KG1 (cell line): Measurements from ENCODE around the gene PLAC1.
A peak's percentile ranks its signal among the peaks of the same experiment; 100 is the strongest.

Experiments
- DNase-seq: peaks from one replicate; lab custom pipeline; 2025; lab: John Stamatoyannopoulos, UW

The PLAC1 gene

DNA sequence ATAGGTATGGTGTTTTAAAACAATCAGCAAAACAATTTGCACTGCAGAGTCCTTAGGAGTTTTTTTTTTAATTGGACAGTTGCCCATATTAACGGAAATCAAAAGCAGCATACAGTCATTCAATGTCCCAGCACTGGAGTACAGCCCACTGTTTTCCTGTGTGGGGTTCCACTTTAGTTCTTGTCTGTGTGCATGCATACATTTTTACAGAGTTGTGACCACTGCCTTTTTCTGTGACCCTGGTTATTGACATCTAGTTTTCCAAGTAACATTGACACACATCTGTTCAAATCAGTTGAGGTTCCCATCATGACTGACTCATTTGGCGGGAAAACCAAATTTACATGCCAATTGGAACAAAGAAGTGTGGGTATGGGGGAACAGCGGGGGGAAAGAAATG, 115.0 kb downstream of the PLAC1 start:
- no peak for DNase-seq

DNA sequence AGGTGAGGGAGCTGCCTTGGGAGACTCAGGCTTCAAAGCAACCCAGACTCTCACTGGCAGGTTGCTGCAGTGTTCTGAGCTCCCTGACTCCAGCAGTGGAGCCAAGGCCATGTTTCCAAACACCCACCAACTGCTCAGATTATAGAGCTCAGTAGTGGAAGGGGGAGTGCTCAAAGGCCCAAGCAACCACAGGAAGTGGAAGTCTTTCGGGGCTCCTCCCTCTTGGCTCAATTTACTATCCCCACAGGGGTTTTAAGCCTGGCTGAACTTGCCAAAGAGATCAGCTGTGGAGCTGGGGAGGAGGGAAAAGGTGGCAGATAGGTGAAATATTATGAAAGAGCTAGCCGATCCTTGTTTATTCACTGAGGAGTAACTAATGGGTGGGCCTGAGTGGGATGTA, 115.8 kb downstream of the PLAC1 start:
- no peak for DNase-seq

GRCh38 chrX:134541906-134542305, 116.4 kb downstream of the PLAC1 start:
- no peak for DNase-seq

DNA sequence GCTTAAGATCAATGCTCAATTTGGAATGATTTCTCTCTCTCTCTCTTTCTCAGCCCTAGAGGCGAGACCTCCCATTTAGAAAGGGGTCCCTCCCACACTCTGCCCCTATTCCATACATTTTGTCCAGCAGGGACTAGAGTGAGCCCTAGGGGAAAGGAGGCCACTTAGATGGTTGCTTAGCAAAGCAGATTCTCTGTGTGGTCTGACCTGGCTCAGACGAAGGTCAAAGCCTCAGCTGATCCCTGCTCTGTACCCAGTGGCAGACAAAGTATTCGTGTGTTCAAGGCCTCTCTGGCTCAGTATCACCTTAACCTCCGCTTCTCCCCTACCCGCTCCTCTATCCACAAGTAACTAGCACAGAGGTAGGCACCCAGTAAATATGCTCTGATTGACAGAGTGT, 120.0 kb downstream of the PLAC1 start:
- no peak for DNase-seq

DNA sequence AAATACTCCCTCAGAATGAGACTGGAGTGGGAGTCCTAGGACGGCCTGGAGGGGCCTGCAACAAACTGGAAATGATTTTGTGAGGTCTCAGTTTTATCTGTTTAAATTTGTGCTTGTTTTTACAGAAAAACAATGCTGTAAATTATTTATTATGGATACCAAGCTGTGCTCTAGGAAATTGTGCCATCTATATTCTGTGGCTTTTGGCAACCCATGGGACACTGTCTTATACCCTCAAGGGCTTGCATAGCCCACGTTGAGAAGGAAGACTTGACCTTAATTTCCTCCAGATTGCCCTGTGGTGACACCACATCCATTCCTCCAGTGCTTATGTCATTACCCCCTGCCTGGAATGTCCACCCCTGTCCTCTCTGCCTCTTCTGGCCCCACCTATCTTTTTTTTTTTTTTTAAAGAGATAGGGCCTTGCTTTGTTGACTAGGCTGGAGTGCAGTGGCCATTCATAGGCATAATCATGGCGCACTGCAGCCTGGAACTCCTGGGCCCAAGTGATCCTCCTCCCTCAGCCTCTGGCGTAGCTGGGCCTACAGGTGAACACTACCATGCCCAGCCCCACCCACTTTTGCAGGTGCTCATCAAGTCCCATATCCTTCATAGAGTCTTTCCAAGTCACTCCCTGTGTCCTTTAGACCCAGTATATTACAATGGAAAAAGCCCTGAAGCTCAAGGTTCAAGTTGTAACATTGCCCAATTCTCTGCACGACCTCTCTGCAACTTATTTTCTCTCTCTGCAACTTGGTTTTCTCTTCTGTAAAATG, 120.9 kb downstream of the PLAC1 start:
- DNase-seq: no peak

DNA sequence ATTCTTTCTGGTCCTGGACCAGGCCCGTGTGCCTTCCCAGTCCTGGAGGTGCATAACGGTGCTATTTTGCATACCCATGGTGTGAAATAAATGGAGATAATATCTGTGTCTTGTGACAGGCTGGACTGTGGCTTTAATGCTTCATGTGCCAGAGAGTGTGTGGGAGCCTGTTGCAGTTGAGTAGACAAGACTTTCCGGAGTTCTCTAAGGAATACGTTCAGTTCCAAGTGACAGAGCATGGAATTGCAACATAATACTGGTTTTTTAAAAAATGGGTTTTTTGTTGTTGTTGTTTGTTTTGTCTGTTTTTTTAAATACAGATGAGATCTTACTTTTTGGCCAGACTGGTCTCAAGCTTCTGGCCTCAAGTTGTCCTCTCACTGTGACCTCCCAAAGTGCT, 124.3 kb downstream of the PLAC1 start:
- no peak for DNase-seq

DNA sequence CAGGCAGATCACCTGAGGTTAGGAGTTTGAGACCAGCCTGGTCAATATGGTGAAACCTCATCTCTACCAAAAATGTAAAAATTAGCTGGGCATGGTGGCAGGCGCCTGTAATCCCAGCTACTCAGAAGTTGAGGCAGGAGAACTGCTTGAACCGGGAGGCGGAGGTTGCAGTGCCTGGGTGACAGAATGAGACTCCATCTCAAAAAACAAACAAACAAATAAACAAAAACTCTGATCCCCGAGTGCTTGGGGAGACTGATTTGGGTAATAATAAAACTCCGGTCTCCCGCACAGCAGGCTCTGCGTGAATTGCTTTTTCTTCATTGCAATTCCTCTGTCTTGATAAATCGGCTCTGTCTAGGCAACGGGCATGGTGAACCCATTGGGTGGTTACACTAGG, 124.9 kb downstream of the PLAC1 start:
- no peak for DNase-seq

GRCh38 chrX:134530845-134531244, 127.4 kb downstream of the PLAC1 start:
- DNase-seq: no peak

GRCh38 chrX:134529481-134529880, 128.8 kb downstream of the PLAC1 start:
- DNase-seq: no peak

- no peak for DNase-seq
These were observed 129.3 kb downstream of the PLAC1 start for GRCh38 chrX:134528960-134529359.

DNA sequence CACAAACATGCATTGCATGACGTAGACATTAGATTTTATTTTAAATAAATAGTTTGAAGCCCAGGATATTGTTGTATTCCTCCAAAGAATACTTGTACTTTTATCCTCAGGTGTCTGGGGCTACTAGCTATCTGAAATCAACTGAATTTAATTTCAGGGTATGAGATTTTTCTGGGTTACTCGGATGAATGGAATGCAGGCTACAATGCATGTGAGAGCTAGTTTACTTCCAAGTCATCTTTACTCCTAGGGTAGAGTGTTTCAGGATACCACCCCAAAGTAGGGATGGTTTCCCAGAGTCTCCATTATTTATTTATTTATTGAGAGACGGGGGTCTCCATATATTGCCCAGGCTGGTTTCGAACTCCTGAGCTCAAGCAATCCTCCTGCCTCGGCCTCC, 131.9 kb downstream of the PLAC1 start:
- no peak for DNase-seq

DNA sequence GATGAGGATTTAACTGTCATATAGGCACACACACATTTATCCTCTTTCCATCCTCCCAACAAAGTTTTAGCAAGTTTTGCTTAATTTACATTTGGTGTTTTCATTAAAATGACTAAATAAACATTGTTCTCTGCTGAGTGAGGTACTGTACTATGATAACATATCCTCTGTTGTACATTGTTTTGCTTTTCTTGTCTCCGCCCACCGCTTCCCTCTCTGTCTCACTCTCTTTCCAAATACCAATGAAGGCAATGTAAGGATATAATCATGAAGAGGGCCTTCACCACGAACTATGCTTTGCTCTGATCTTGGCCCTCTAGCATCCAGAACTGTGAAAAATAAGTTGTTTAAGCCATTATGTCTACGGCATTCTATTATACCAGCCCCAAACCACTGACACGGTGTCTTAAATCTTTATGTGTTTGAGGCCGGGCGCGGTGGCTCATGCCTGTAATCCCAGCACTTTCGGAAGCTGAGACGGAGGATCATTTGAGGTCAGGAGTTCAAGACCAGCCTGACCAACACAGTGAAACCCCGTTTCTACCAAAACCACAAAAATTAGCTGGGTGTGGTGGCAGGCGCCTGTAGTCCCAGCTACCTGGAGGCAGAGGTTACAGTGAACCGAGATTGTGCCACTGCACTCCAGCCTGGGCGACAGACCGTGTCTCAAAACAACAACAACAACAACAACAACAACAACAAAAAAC, 133.0 kb downstream of the PLAC1 start:
- no peak for DNase-seq

DNA sequence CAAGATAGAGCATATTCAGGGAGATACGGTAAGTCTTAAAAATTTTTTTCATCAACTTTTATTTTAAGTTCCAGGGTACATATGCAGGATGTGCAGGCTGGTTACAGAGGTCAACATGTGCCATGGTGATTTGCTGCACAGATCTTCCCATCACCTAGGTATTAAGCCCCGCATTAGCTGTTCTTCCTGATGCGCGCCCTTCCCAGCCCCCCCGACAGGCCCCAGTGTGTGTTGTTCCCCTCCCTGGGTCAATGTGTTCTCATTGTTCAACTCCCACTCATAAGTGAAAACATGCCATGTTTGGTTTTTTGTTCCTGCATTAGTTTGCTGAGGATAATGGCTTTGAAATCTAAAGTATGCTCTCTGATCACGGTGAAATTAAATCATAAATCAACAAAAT, 134.1 kb downstream of the PLAC1 start:
- DNase-seq: no peak

DNA sequence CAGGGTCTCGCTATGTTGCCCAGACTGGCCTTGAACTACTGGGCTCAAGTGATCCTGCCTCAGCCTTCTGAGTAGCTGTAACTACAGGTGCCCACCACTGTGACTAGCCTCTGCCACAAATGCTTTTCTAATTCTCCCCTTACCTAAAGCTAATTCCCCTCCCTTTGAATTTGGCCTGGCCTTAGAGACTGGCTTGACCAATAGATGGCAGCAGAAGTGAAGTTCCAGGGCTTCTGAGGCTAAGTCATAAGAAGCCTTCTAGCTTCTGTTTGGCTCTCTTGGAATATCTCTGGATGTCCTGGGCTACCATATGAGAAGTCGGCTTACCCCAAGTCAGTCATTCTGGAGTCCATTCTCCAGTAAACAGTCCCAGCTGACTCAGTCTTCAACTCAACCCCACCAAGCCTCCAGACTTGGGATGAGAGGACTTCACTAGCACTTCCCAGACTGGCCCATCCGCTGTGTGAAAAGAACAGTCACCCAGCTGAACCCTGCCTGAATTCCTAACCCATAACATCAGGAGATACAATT, 137.3 kb downstream of the PLAC1 start:
- peak; percentile 6 for DNase-seq
